CD4-positive, alpha-beta memory T cell (primary cell): ENCODE results near the gene CUL5. TPM values are rescaled to one million over a fixed set of nuclear protein-coding genes. Genes with fewer than 3 reads are reported as not detected.

Experiments
- CTCF ChIA-PET: fragments of 350-600 bp; sonication (Branson Sonifier 250); formaldehyde crosslinking; loops from one replicate; lab custom pipeline; 2021; ENCODE audit warnings: inconsistent platforms; ENCODE audit not compliant: partially characterized antibody; lab: Charles Lee
- POLR2A ChIA-PET: fragments of 350-600 bp; sonication (Branson Sonifier 250); formaldehyde crosslinking; loops from one replicate; lab custom pipeline; 2021; ENCODE audit not compliant: partially characterized antibody; lab: Charles Lee
- DNase-seq, 5 donors: peaks; one replicate each; pipeline versions ENCODE4 v3.0.0 to v3.0.0-alpha.2; 2020 to 2022; ENCODE audit warnings: mixed read lengths in 1 of 5
- H3K27ac ChIP-seq: one replicate; pipeline ENCODE4 v1.7.0; 2013; ENCODE audit warnings: low read depth, low read length
- H3K27me3 ChIP-seq: 2 replicates; pipeline ENCODE4 v1.7.0; 2013; ENCODE audit warnings: mild to moderate bottlenecking, low read length, moderate library complexity; ENCODE audit not compliant: insufficient read depth
- H3K36me3 ChIP-seq: 2 replicates; pipeline ENCODE4 v1.7.0; 2013; ENCODE audit warnings: mild to moderate bottlenecking, low read length, moderate library complexity; ENCODE audit not compliant: insufficient read depth
- H3K4me1 ChIP-seq: 2 replicates; pipeline ENCODE4 v1.7.0; 2013; ENCODE audit warnings: mild to moderate bottlenecking, low read length, moderate library complexity; ENCODE audit not compliant: insufficient read depth
- H3K4me3 ChIP-seq, 2 donors: one replicate each; pipeline ENCODE4 v1.7.0; 2013; ENCODE audit warnings: low read length in 2 of 2, mild to moderate bottlenecking in 1 of 2
- H3K9me3 ChIP-seq, 2 donors: one replicate each; pipeline ENCODE4 v1.7.0; 2013; ENCODE audit warnings: low read length in 2 of 2, control low read depth in 1 of 2; ENCODE audit not compliant: control insufficient read depth in 1 of 2
- H3K27ac Mint-ChIP-seq, 7 donors: one replicate each; pipeline ENCODE4 v1.8.0; 2020 to 2021; ENCODE audit warnings: mixed read lengths in 7 of 7, mild to moderate bottlenecking in 6 of 7, inconsistent platforms in 3 of 7, moderate library complexity in 3 of 7
- H3K27me3 Mint-ChIP-seq, 2 donors: one replicate each; pipeline ENCODE4 v1.8.0; 2020 to 2021; ENCODE audit warnings: mixed read lengths in 2 of 2
- H3K36me3 Mint-ChIP-seq, 2 donors: one replicate each; pipeline ENCODE4 v1.8.0; 2020 to 2021; ENCODE audit warnings: mixed read lengths in 2 of 2, inconsistent platforms in 1 of 2, mild to moderate bottlenecking in 1 of 2
- H3K4me1 Mint-ChIP-seq, 4 donors: one replicate each; pipeline ENCODE4 v1.8.0; 2020 to 2021; ENCODE audit warnings: mixed read lengths in 4 of 4, mild to moderate bottlenecking in 1 of 4
- H3K4me3 Mint-ChIP-seq, 8 donors: one replicate each; pipeline ENCODE4 v1.8.0; 2020 to 2021; ENCODE audit warnings: mixed read lengths in 8 of 8, mild to moderate bottlenecking in 7 of 8, moderate library complexity in 6 of 8, inconsistent platforms in 3 of 8
- H3K9me3 Mint-ChIP-seq, 8 donors: one replicate each; pipeline ENCODE4 v1.8.0; 2020 to 2021; ENCODE audit warnings: mixed read lengths in 8 of 8, mild to moderate bottlenecking in 5 of 8, inconsistent platforms in 3 of 8, moderate library complexity in 1 of 8
- intact Hi-C: fragments of 100-400 bp; cut with micrococcal nuclease; formaldehyde crosslinking; loops from one replicate; pipeline ENCODE4 v1.15.1; 2023
- polyA plus RNA-seq, 2 donors: library from polyadenylated mRNA; unstranded; fragments of 300-500 nt; fragmentation: Illumina TruSeq; gene quantifications; one replicate each; pipeline ENCODE4 v1.2.3, GENCODE V29; 2021
- total RNA-seq, 2 experiments: library from RNA; stranded (reverse); gene quantifications; one replicate each; pipeline ENCODE4 v1.2.3, GENCODE V29; 2021

Gene CUL5
- total and polyA plus RNA-seq, 4 experiments from 2014 or later = 27.4 to 38.9 (median 34.5) TPM

- Histone ChIP-seq H3K4me3 (no peak overlapping the region), H3K27ac (no peak overlapping the region), H3K9me3 (no peaks in the 10 kb centered on the region), H3K27me3 (no peaks in the 10 kb centered on the region), H3K4me1 (no peaks in the 10 kb centered on the region), H3K36me3 (peaks cover 31% of the 10 kb centered on the region)
- H3K27ac Mint-ChIP-seq = peak overlapping the region in 1 of 7 donors; percentile 32
- CTCF ChIA-PET = interaction anchor here (1.3 kb wide), 1 partner anchor 25 kb away, joined by 3 read pairs; the partner anchor contains the start of gene CUL5
- no peak overlapping the region for H3K4me3 Mint-ChIP-seq
- POLR2A ChIA-PET = no interaction called here
- peaks cover 59 to 60% of the 10 kb centered on the region in 2 donors for H3K36me3 Mint-ChIP-seq
- no peaks in the 10 kb centered on the region for H3K27me3 Mint-ChIP-seq
- DNase-seq = no peak
- intact Hi-C loops = no loop called here
- peaks cover 4 to 30% (median 13%) of the 10 kb centered on the region in 4 donors for H3K4me1 Mint-ChIP-seq
- H3K9me3 Mint-ChIP-seq = peaks cover 0 to 5% (median 1%) of the 10 kb centered on the region in 8 donors
These were observed 25.3 kb downstream of the CUL5 start for GRCh38 chr11:108034034-108034433.

- ChIA-PET POLR2A (no interaction called here), CTCF (no interaction called here)
- H3K27ac Mint-ChIP-seq = no peak overlapping the region
- no peak overlapping the region for H3K4me3 Mint-ChIP-seq
- intact Hi-C loops = no loop called here
- no peaks in the 10 kb centered on the region for H3K27me3 ChIP-seq
- H3K27me3 Mint-ChIP-seq = no peaks in the 10 kb centered on the region
- DNase-seq = no peak
- H3K27ac ChIP-seq = no peak overlapping the region
- H3K4me1 ChIP-seq = no peaks in the 10 kb centered on the region
- H3K4me1 Mint-ChIP-seq = peaks cover 4 to 26% (median 11%) of the 10 kb centered on the region in 4 donors
- H3K4me3 ChIP-seq = no peak overlapping the region
- no peaks in the 10 kb centered on the region for H3K9me3 ChIP-seq
- peaks cover 31% of the 10 kb centered on the region for H3K36me3 ChIP-seq
- H3K36me3 Mint-ChIP-seq = peaks cover 61 to 64% of the 10 kb centered on the region in 2 donors
- peaks cover 0 to 5% (median 1%) of the 10 kb centered on the region in 8 donors for H3K9me3 Mint-ChIP-seq
These were observed 26.3 kb downstream of the CUL5 start for GRCh38 chr11:108034952-108035351.

DNA sequence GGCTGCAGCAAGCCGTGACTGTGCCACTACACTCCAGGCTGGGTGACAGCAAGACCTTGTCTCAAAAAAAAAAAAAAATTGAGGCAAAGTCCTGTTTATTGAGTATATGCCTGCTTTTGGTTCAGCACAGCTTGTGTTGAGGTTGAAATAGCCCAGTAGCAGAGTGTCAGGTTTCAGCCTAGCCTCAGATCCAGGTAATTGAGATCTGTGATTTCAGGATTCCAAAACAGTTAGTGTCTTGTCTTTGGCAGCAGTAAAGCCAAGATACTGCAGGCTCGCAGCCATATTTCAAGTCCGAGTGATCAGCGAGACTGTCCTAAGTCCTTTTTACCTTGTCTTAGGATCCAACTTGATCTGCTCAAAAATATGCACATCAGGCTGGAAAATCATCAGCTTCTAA lies 27.0 kb downstream of the CUL5 start:
- H3K27me3 Mint-ChIP-seq = no peaks in the 10 kb centered on the region
- H3K36me3 Mint-ChIP-seq = peaks cover 58 to 59% of the 10 kb centered on the region in 2 donors
- POLR2A ChIA-PET = interaction anchor here (0.6 kb wide), 1 partner anchor 444 kb away, joined by 4 read pairs; no protein-coding TSS in a partner anchor
- DNase-seq = no peak
- H3K9me3 Mint-ChIP-seq = peaks cover 0 to 5% (median 1%) of the 10 kb centered on the region in 8 donors
- Histone ChIP-seq H3K4me1 (no peaks in the 10 kb centered on the region), H3K9me3 (no peaks in the 10 kb centered on the region), H3K4me3 (no peak overlapping the region), H3K27me3 (no peaks in the 10 kb centered on the region), H3K36me3 (peaks cover 31% of the 10 kb centered on the region), H3K27ac (no peak overlapping the region)
- CTCF ChIA-PET = interaction anchor here (2.8 kb wide), 1 partner anchor 26 kb away, joined by 13 read pairs; the partner anchor contains the start of gene CUL5
- intact Hi-C loops = no loop called here
- peak overlapping the region in 1 of 7 donors; percentile 6 for H3K27ac Mint-ChIP-seq
- peaks cover 4 to 24% (median 11%) of the 10 kb centered on the region in 4 donors for H3K4me1 Mint-ChIP-seq
- H3K4me3 Mint-ChIP-seq = no peak overlapping the region

DNA sequence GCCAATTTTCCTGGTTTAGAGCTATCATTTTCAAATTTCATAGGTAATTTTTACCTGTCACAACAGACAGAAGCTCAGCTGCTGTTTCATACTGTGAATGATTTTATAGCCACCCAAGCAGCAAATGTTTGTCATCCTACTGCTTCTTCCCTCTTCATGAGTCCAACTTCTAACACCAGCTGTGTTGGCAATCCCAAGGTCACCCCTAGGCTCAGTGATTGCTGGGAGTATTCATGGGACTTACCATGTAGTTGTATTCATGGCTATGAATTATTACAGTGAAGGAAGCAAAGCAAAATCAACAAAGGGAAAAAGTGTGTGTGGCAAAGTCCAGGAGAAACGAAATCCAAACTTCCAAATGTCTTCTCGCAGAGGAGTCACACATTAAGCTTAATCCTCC lies 28.5 kb downstream of the CUL5 start:
- Histone ChIP-seq H3K36me3 (peaks cover 31% of the 10 kb centered on the region), H3K4me1 (no peaks in the 10 kb centered on the region), H3K27ac (no peak overlapping the region), H3K27me3 (no peaks in the 10 kb centered on the region), H3K9me3 (no peaks in the 10 kb centered on the region), H3K4me3 (no peak overlapping the region)
- ChIA-PET CTCF (interaction anchor here (2.8 kb wide), 1 partner anchor 28 kb away, joined by 13 read pairs; the partner anchor contains the start of gene CUL5), POLR2A (no interaction called here)
- H3K27me3 Mint-ChIP-seq = no peaks in the 10 kb centered on the region
- no peak for DNase-seq
- no peaks in the 10 kb centered on the region for H3K9me3 Mint-ChIP-seq
- H3K4me1 Mint-ChIP-seq = peaks cover 0 to 13% (median 7%) of the 10 kb centered on the region in 4 donors
- no peak overlapping the region for H3K4me3 Mint-ChIP-seq
- H3K36me3 Mint-ChIP-seq = peaks cover 49 to 52% of the 10 kb centered on the region in 2 donors
- intact Hi-C loops = no loop called here
- peak overlapping the region in 1 of 7 donors; percentile 41 for H3K27ac Mint-ChIP-seq

DNA sequence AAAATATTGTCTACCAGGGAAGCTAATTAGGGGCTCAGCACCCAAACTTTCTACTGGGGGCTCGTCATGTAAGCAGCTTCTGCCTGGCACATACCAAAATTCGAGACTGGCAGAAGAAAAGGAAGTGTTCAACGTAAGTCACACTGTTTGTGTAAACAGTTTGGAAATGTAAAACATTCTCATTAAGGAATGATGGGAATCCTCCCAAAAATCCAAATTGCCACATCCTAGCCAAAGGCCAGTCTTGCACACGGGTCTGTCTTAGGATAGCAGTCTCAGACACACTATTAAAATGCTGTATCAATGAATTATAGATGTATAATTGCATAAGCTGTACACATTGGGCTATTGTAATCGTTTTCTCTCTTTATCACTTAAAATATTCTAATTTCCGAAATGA lies 28.9 kb downstream of the CUL5 start:
- H3K27ac Mint-ChIP-seq = no peak overlapping the region
- no peak overlapping the region for H3K4me3 ChIP-seq
- H3K36me3 Mint-ChIP-seq = peaks cover 48 to 49% of the 10 kb centered on the region in 2 donors
- H3K27ac ChIP-seq = no peak overlapping the region
- intact Hi-C loops = no loop called here
- H3K9me3 Mint-ChIP-seq = no peaks in the 10 kb centered on the region
- CTCF ChIA-PET = interaction anchor here (2.8 kb wide), 1 partner anchor 28 kb away, joined by 13 read pairs; the partner anchor contains the start of gene CUL5
- peaks cover 0 to 12% (median 5%) of the 10 kb centered on the region in 4 donors for H3K4me1 Mint-ChIP-seq
- DNase-seq = no peak
- peaks cover 31% of the 10 kb centered on the region for H3K36me3 ChIP-seq
- H3K4me3 Mint-ChIP-seq = no peak overlapping the region
- POLR2A ChIA-PET = no interaction called here
- no peaks in the 10 kb centered on the region for H3K4me1 ChIP-seq
- H3K9me3 ChIP-seq = no peaks in the 10 kb centered on the region
- no peaks in the 10 kb centered on the region for H3K27me3 ChIP-seq
- H3K27me3 Mint-ChIP-seq = no peaks in the 10 kb centered on the region

GRCh38 chr11:108048269-108048668 lies 39.6 kb downstream of the CUL5 start:
- Mint-ChIP-seq H3K4me3 (no peak overlapping the region), H3K27ac (no peak overlapping the region), H3K9me3 (no peaks in the 10 kb centered on the region), H3K27me3 (no peaks in the 10 kb centered on the region), H3K4me1 (peaks cover 5 to 6% (median 6%) of the 10 kb centered on the region in 4 donors), H3K36me3 (peaks cover 25 to 43% of the 10 kb centered on the region in 2 donors)
- H3K36me3 ChIP-seq = peaks cover 4% of the 10 kb centered on the region
- CTCF ChIA-PET = no interaction called here
- POLR2A ChIA-PET = no interaction called here
- H3K9me3 ChIP-seq = no peaks in the 10 kb centered on the region
- H3K4me3 ChIP-seq = no peak overlapping the region
- no peaks in the 10 kb centered on the region for H3K4me1 ChIP-seq
- H3K27me3 ChIP-seq = no peaks in the 10 kb centered on the region
- intact Hi-C loops = no loop called here
- H3K27ac ChIP-seq = no peak overlapping the region
- no peak for DNase-seq

GRCh38 chr11:108062336-108062735 lies 53.6 kb downstream of the CUL5 start:
- Mint-ChIP-seq H3K4me1 (peaks cover 6 to 13% (median 8%) of the 10 kb centered on the region in 4 donors), H3K27ac (no peak overlapping the region), H3K36me3 (peaks cover 52 to 66% of the 10 kb centered on the region in 2 donors), H3K4me3 (no peak overlapping the region), H3K9me3 (peaks cover 0 to 2% (median 0%) of the 10 kb centered on the region in 8 donors), H3K27me3 (no peaks in the 10 kb centered on the region)
- intact Hi-C loops = no loop called here
- POLR2A ChIA-PET = no interaction called here
- Histone ChIP-seq H3K27ac (no peak overlapping the region), H3K4me1 (no peaks in the 10 kb centered on the region), H3K27me3 (no peaks in the 10 kb centered on the region), H3K36me3 (peaks cover 24% of the 10 kb centered on the region), H3K9me3 (no peaks in the 10 kb centered on the region), H3K4me3 (no peak overlapping the region)
- CTCF ChIA-PET = no interaction called here
- no peak for DNase-seq
